ENCODE measurements around the gene AIMP1.
A peak's percentile ranks its signal among the peaks of the same experiment; 100 is the strongest.
"Not testable (repeated sequence)": the region's sequence is repeated elsewhere in the genome, so short reads cannot be mapped to it uniquely, and the experiment has no call there.

The AIMP1 gene

GRCh38 chr4:106321168-106321567 lies 4.8 kb downstream of the AIMP1 start:
- H3K4me3 Mint-ChIP-seq, H3K9me3 Mint-ChIP-seq, H3K27ac Mint-ChIP-seq, H3K27me3 Mint-ChIP-seq: not testable (repeated sequence)
- H3K36me3 Mint-ChIP-seq (ENCODE audit: low read depth): peaks cover 38% of the 10 kb centered on the region
- H3K4me1 Mint-ChIP-seq (ENCODE audit: low read depth): peaks cover 19% of the 10 kb centered on the region

DNA sequence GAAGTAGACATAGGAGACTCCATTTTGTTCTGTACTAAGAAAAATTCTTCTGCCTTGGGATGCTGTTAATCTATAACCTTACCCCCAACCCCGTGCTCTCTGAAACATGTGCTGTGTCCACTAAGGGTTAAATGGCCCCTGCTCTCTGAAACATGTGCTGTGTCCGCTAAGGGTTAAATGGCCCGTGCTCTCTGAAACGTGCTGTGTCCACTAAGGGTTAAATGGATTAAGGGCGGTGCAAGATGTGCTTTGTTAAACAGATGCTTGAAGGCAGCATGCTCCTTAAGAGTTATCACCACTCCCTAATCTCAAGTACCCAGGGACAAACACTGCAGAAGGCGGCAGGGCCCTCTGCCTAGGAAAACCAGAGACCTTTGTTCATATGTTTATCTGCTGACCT lies 5.5 kb downstream of the AIMP1 start:
- H3K4me3 Mint-ChIP-seq, H3K9me3 Mint-ChIP-seq, H3K27me3 Mint-ChIP-seq, H3K27ac Mint-ChIP-seq: not testable (repeated sequence)
- Mint-ChIP-seq H3K36me3 (ENCODE audit: low read depth) (peaks cover 42% of the 10 kb centered on the region), H3K4me1 (ENCODE audit: low read depth) (peaks cover 19% of the 10 kb centered on the region)

GRCh38 chr4:106323119-106323518 lies 6.8 kb downstream of the AIMP1 start:
- no peak overlapping the region for H3K4me3 Mint-ChIP-seq
- no peaks in the 10 kb centered on the region for H3K9me3 Mint-ChIP-seq
- peaks cover 28% of the 10 kb centered on the region for H3K4me1 Mint-ChIP-seq (ENCODE audit: low read depth)
- peaks cover 55% of the 10 kb centered on the region for H3K36me3 Mint-ChIP-seq (ENCODE audit: low read depth)
- H3K27me3 Mint-ChIP-seq: no peaks in the 10 kb centered on the region
- H3K27ac Mint-ChIP-seq: no peak overlapping the region

- Mint-ChIP-seq H3K4me1 (ENCODE audit: low read depth) (peaks cover 32% of the 10 kb centered on the region), H3K36me3 (ENCODE audit: low read depth) (peaks cover 56% of the 10 kb centered on the region)
These were observed 9.4 kb downstream of the AIMP1 start for GRCh38 chr4:106325800-106326199.

DNA sequence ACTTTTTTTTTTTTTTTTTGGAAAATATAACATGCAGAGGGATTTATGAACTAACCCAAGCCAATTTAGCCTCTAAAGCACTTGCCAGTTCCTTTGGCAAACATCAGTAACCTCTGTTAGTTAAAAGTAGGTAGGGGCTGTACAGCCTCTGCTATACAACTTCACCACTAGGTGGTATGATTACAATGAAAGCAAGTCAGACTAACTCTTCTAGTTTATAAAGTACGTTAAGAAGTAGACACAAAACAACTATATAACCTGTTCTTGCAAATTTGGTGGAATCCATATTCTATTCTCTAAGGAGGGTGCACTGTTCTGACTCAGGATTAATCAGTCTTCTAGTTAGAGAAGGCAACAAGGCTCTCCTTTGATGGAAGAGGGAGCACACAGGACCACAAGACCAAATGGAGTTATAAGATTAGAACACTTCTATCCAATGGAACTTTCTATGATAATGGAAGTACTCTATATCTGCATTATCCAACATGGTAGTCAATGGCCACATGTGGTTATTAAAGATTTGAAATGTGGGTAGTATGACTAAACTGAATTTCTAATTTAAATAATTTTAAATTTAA lies 12.8 kb downstream of the AIMP1 start:
- H3K36me3 Mint-ChIP-seq (ENCODE audit: low read depth): peaks cover 70% of the 10 kb centered on the region
- H3K27ac Mint-ChIP-seq: no peak overlapping the region
- no peaks in the 10 kb centered on the region for H3K27me3 Mint-ChIP-seq
- no peaks in the 10 kb centered on the region for H3K9me3 Mint-ChIP-seq
- H3K4me1 Mint-ChIP-seq (ENCODE audit: low read depth): peaks cover 13% of the 10 kb centered on the region
- no peak overlapping the region for H3K4me3 Mint-ChIP-seq

More at GRCh38 chr4:106325800-106326199, 9.4 kb downstream of the AIMP1 start:
- Mint-ChIP-seq H3K4me3 (no peak overlapping the region), H3K9me3 (no peaks in the 10 kb centered on the region), H3K27ac (no peak overlapping the region), H3K27me3 (no peaks in the 10 kb centered on the region)

- Mint-ChIP-seq H3K4me1 (ENCODE audit: low read depth) (peaks cover 4% of the 10 kb centered on the region), H3K27me3 (no peaks in the 10 kb centered on the region), H3K36me3 (ENCODE audit: low read depth) (peaks cover 82% of the 10 kb centered on the region), H3K4me3 (no peak overlapping the region), H3K27ac (no peak overlapping the region), H3K9me3 (peaks cover 12% of the 10 kb centered on the region)
These were observed 16.8 kb downstream of the AIMP1 start for GRCh38 chr4:106333186-106333585.

DNA sequence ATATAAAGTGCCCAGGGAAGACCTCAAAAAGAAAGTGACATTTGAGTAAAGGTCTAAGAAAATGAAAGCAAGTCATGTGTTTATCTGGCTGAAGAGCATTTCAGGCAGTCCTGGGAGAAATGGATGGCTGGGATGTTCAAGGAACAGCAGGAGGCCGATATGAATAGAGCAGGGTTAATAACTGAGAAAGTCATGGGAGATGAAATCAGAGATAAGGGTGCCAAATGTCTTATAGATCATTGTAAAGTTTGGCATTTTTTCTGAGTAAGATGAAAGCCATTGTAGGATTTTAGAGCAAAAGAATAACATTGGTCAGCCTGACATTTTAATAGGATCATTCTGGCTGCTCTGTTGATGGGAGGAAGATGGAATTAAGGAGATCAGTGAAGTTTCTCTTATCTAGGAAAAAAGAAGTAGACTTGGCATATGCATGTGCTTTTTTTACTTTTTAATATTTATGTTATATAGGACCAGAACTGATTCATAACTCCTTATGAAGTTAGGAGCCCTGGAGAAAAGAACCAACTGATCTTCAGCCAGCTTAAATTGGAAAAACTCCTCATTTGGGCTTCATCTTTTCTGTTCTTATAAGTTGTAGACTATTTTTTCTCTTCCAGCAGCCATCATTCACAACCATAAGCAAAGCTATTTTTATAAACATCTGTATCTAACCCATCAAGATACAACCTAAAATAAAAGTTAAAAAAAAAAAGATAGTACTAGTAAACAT lies 18.6 kb downstream of the AIMP1 start:
- Mint-ChIP-seq H3K27me3 (no peaks in the 10 kb centered on the region), H3K4me1 (ENCODE audit: low read depth) (peaks cover 10% of the 10 kb centered on the region), H3K36me3 (ENCODE audit: low read depth) (peaks cover 88% of the 10 kb centered on the region), H3K4me3 (no peak overlapping the region), H3K9me3 (peaks cover 15% of the 10 kb centered on the region), H3K27ac (peak overlapping the region; percentile 13)

DNA sequence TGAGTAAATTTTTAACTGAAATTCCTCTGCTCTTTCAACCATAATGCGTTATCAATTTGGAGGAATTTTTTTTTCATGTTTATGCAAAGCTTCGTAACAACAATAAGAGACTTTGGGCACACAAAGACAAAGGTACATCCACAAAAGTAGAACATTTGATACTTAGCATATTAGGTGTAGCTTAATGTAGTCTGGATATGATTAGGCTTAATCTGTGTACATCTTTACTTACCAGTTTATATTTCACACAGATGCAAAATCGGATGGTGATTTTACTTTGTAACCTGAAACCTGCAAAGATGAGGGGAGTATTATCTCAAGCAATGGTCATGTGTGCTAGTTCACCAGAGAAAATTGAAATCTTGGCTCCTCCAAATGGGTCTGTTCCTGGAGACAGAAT lies 20.3 kb downstream of the AIMP1 start:
- Mint-ChIP-seq H3K9me3 (peaks cover 15% of the 10 kb centered on the region), H3K36me3 (ENCODE audit: low read depth) (peaks cover 91% of the 10 kb centered on the region)

DNA sequence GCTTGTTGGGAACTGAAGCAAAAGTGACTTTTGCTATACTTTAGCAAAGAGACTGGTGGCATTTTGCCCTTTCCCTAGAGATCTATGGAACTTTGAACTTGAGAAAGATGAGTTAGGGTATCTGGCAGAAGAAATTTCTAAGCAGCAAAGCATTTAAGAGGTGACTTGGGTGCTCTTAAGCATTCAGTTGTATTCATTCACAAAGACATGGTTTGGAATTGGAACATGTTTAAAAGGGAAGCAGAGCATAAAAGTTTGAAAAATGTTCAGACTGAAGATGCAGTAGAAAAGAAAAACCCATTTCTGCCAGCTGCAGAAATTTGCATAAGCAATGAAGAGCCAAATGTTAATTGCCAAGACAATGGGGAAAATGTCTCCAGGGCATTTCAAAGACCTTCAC lies 21.6 kb downstream of the AIMP1 start:
- Mint-ChIP-seq H3K9me3 (peaks cover 15% of the 10 kb centered on the region), H3K27ac (no peak overlapping the region), H3K36me3 (ENCODE audit: low read depth) (peaks cover 92% of the 10 kb centered on the region), H3K4me3 (no peak overlapping the region), H3K4me1 (ENCODE audit: low read depth) (peaks cover 38% of the 10 kb centered on the region), H3K27me3 (no peaks in the 10 kb centered on the region)

More for the DNA sequence above, 20.3 kb downstream of the AIMP1 start:
- H3K4me1 Mint-ChIP-seq (ENCODE audit: low read depth): peaks cover 27% of the 10 kb centered on the region
- no peak overlapping the region for H3K27ac Mint-ChIP-seq
- H3K4me3 Mint-ChIP-seq: no peak overlapping the region
- no peaks in the 10 kb centered on the region for H3K27me3 Mint-ChIP-seq

DNA sequence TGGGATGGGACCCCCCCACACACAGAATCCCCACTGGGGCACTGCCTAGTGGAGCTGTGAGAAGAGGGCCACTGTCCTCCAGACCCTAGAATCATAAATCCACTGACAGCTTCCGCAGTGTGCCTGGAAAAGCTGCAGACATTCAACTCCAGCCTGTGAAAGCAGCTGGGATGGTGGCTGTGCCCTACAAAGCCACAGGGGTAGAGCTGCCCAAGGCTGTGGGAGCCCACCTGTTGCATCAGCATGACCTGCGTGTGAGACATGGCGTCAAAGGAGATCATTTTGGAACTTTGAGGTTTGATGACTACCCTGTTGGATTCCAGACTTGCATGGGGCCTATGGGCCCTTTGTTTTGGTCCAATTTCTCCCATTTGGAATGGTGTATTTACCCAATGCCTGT lies 22.3 kb downstream of the AIMP1 start:
- no peak overlapping the region for H3K4me3 Mint-ChIP-seq
- H3K27ac Mint-ChIP-seq: no peak overlapping the region
- H3K27me3 Mint-ChIP-seq: no peaks in the 10 kb centered on the region
- peaks cover 42% of the 10 kb centered on the region for H3K4me1 Mint-ChIP-seq (ENCODE audit: low read depth)
- H3K9me3 Mint-ChIP-seq: peaks cover 15% of the 10 kb centered on the region
- peaks cover 88% of the 10 kb centered on the region for H3K36me3 Mint-ChIP-seq (ENCODE audit: low read depth)

DNA sequence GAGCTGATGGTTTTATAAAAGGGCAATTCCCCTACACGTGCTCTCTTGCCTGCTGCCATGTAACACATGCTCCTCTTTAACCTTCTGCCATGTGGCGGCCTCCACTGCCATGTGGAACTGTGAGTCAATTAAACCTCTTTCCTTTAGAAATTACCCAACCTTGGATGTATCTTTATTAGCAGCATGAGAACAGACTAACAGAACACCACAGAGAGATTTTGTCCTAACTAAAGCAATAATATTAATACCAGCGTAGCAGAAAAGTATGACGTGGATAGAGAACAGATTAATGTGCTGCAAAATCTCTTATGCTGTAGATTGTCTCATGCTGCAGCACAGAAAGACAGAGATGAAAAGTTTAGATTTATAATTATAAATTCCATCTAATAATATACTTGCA lies 23.1 kb downstream of the AIMP1 start:
- Mint-ChIP-seq H3K27me3 (no peaks in the 10 kb centered on the region), H3K36me3 (ENCODE audit: low read depth) (peaks cover 90% of the 10 kb centered on the region), H3K4me1 (ENCODE audit: low read depth) (peaks cover 48% of the 10 kb centered on the region), H3K27ac (no peak overlapping the region), H3K4me3 (no peak overlapping the region), H3K9me3 (peaks cover 15% of the 10 kb centered on the region)

GRCh38 chr4:106340774-106341173 lies 24.4 kb downstream of the AIMP1 start:
- Mint-ChIP-seq H3K27ac (no peak overlapping the region), H3K4me1 (ENCODE audit: low read depth) (peaks cover 52% of the 10 kb centered on the region), H3K9me3 (peaks cover 15% of the 10 kb centered on the region), H3K4me3 (no peak overlapping the region), H3K27me3 (no peaks in the 10 kb centered on the region), H3K36me3 (ENCODE audit: low read depth) (peaks cover 79% of the 10 kb centered on the region)

DNA sequence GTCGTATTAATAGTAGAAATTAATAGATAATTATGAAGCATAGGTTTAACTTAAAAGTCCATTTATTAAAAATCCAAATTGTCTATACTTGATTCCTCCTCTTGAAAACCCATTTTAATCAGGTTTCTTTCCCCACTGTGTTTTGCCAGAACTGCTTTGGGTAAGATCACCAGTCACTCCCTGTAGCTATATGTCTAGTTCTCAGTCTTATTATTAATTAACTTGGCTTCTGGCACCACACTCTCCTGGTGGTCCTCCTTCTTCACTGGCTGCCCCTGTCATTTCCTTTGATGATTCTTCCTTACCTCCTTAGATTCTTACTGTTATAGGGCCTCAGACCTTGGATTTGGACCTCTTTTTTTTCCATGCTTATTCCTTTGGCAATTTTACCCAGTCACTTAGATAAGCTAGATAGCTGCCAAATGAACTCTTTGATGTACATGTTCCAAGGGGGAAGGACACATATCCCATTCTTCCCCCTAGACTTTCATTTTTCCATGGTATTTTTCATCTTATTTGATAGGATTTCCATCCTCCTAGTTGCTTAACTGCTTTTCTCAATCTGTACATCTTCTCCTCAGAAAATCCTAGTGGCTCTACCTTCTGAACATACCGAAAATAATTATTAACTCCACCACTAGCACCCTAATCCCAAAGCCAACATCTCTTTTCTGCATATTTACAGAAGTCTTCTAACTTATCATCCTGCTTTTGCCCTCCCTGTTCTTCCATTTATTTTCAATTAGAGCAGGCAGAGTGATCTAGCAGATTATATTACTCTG lies 27.7 kb downstream of the AIMP1 start:
- H3K9me3 Mint-ChIP-seq: peaks cover 4% of the 10 kb centered on the region
- H3K27ac Mint-ChIP-seq: no peak overlapping the region
- peaks cover 49% of the 10 kb centered on the region for H3K4me1 Mint-ChIP-seq (ENCODE audit: low read depth)
- H3K27me3 Mint-ChIP-seq: no peaks in the 10 kb centered on the region
- no peak overlapping the region for H3K4me3 Mint-ChIP-seq
- peaks cover 65% of the 10 kb centered on the region for H3K36me3 Mint-ChIP-seq (ENCODE audit: low read depth)

DNA sequence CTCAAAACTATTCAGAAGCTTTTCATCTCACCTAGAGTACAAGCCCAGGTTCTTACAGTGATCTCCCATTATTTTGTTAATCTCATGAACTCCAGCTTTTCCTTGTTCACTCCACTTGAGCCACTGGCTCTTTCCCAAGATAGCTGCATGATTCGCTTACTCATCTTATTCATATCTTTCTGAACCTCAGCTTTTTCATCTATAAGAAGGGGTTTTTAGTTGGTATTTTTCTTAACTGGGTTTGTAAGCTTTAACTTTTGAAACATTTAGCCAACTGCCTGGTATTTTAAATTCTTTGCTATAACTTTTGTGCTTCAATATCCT lies 28.3 kb downstream of the AIMP1 start:
- Mint-ChIP-seq H3K36me3 (ENCODE audit: low read depth) (peaks cover 64% of the 10 kb centered on the region), H3K27ac (no peak overlapping the region), H3K4me3 (no peak overlapping the region), H3K27me3 (no peaks in the 10 kb centered on the region), H3K4me1 (ENCODE audit: low read depth) (peaks cover 44% of the 10 kb centered on the region), H3K9me3 (no peaks in the 10 kb centered on the region)

- Mint-ChIP-seq H3K36me3 (ENCODE audit: low read depth) (peaks cover 53% of the 10 kb centered on the region), H3K4me3 (no peak overlapping the region), H3K27ac (no peak overlapping the region), H3K9me3 (no peaks in the 10 kb centered on the region), H3K27me3 (no peaks in the 10 kb centered on the region), H3K4me1 (ENCODE audit: low read depth) (peaks cover 20% of the 10 kb centered on the region)
These were observed 30.8 kb downstream of the AIMP1 start for GRCh38 chr4:106347167-106347566.
